ENCODE measurements around the gene MYO1G.
A peak's percentile ranks its signal among the peaks of the same experiment; 100 is the strongest.

The MYO1G gene

DNA sequence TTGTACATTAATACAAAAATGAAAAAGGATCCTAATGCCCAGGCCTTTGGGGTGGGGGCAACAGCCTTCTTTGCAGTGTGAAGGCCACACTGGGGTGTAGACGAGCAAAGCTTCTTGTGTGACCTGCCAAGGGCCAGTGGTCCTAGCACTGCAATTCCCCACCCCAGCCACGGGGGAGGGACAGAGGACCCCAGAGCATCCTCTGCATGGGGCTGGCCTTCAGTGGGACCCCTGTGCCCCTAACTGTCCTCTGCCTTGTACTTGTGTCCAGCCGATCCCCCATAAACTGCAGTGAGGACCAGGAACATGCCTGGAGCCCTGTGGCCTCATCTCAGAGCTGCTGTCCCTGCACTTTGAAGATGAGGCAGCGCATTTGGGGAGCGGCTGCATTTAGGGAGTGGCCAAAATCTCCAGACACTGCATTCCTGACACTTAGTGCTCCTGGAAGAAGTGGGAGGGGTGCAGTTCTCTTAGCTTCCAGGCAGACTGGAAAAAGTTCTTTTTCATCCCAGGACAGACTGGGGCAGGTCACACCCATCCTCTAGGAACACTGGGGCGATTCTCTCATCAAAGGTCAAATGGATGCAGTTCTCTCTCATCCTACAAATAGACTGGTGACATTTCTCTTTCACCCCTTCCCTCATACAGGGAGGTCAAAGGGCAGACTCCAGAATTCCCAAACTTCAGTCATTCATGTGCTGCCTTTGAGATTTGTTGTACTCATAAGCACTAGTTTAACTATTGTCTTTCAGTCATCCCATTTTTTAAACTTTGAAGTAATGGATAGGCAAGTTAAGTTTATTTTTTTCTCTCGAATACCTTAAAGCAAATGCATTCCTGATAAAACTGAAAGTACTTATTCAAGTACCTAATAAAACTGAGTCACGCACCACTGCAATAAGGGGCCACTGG lies 922 bp upstream of the MYO1G start:
- no peak for DNase-seq

DNA sequence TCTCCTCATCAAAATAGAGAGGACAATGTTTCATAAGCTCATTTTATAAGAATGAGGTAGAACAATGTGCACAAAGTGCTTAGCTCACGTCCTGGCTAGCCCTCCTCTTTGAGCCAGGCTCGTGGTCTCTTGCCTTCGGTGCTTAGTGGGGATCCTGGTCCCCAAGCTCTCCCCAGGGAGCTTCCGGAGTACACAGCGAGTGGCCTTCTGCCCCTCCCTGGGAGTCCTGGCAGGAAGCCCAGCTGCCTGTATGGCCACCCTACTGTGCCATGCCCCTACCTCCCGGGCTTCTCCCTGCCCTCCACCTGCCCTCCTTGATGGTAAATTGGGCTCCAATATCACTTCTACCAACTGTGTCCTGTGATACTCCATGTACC lies 868 bp downstream of the MYO1G start:
- DNase-seq = peak; percentile 72

DNA sequence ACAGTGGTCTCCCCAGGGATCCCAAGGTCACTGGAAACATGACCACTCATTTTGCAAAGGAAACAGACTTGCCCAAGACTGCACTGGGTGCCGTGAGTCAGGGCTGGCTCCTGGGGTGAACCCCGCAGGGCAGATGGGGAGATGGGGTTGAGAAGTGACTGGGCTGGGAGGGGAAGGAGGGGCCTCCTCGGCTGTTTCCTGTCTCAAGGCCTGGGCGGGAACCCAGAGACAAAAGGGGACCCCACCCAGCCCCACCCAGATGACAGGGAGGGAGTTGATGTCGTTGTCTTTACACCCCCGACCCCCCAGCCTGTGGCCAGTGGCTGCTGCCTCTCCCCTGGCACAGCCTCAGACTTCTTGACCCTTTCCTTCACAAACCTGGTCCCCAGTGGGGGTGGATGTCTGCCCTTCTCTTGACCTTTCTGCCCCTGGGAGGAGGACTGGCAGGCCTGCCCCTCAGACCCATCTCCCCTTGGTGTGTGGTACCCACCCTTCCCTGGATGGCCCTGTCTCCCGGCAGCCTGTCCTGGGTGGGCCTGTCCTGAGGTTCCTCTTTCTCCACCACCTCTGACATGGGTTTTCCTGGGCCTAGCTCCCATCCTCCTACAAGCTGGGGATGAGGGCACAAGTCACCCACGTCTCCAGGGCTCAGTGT lies 1.4 kb downstream of the MYO1G start:
- no peak for DNase-seq

DNA sequence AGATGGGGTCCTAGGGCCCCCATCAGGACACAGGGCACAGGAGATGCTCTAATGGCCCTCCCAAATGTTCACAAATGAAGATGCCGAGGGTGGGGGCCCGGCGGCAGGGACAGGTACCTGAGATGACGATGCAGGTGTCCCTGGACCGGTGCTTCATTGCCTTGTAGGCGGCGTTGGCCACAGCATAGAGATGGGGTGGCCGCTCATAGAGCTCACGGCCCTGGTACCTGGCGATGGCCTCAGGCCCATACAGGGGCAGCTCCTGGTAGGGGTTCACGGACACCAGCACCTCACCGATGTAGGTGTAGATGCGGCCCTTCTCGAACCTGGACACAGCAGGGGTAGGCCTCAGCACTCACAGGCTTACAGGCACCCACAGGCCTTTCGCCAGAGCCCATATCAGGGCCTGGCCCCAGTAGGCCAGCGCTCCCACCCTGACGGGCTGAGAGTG lies 2.0 kb downstream of the MYO1G start:
- no peak for DNase-seq

DNA sequence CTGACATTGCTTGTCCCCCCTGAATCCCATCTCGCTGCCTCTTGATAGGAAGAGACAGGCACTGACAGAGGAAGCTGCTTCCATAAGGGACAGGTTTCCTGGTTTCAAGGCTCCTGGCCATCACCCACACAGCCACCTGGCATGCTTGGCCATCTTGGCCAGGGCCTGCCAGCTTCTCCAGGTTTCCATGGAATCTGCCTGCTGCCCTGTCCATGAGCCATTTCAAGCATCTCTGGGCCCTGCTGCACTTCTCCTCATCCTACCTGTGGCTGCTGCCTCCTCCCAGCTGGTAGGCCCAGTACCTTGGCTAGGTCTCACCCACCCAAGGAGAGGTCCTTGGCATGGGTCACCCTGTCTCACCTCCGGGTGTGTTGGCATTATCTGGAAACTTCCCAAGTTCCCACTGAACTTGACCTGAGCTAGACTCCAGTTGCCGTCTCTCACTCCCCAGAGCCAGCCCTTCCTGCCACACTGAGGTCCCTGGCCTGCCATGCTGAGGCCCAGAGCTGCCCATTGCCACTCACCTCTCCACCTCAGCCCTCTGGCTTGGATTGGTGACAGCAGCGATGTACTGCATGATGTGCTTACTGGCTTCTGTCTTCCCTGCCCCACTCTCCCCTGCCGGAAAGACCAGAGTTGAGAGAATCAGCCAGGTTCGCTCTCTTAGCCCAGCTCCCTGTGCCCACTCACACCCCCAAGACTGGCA lies 2.6 kb downstream of the MYO1G start:
- DNase-seq = no peak

DNA sequence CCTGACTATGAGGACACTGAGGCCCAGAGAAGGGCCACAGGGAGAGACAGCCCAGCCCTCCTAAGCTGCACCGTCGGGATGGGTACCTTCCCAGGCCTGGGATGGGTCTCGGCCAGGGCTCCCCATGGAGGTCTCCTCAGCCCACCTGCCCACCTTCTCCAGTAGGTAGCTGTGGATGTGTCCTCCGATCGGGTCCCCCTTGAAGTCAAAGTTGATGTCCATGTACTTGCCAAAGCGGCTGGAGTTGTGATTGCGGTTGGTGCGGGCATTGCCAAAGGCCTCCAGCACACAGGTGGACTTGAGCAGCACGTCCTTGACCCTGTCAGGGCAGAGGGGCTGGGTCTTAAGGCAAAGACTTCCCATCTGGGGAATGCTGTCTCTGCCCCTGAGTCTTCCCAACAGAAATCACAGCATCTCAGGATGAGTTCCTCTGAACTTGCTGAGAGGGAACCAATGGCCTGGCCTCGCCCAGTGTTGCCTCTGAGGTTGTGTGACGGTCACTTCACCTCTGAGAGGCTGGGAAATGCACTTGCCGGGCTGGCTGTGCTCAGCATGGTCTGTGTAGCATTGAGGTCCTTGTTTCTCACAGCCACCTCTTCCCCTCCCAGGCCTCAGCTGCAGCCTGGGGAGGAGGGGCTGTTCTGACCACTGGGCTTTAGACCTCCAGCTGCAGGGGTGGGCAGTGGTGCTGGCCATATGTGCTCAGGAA lies 3.3 kb downstream of the MYO1G start:
- no peak for DNase-seq

DNA sequence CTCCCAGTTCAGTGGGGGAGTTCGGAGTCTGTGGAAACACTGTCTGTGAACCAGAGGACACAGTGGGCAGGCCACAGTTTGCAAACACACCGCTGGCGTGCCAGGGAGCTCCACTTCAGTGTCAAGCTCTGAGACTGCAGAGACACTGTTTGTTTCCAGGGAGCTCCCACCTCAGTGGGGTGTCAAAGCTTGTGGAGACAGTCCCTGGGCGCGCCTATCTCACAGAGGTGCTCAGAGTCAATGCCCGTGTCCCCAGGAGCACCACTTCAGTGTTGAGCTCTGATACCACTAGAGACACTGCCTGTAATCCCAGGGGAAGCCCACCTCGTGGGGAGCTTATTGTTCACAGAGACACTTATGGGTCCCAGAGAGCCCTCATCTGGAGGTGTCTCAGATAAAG lies 4.3 kb downstream of the MYO1G start:
- no peak for DNase-seq

DNA sequence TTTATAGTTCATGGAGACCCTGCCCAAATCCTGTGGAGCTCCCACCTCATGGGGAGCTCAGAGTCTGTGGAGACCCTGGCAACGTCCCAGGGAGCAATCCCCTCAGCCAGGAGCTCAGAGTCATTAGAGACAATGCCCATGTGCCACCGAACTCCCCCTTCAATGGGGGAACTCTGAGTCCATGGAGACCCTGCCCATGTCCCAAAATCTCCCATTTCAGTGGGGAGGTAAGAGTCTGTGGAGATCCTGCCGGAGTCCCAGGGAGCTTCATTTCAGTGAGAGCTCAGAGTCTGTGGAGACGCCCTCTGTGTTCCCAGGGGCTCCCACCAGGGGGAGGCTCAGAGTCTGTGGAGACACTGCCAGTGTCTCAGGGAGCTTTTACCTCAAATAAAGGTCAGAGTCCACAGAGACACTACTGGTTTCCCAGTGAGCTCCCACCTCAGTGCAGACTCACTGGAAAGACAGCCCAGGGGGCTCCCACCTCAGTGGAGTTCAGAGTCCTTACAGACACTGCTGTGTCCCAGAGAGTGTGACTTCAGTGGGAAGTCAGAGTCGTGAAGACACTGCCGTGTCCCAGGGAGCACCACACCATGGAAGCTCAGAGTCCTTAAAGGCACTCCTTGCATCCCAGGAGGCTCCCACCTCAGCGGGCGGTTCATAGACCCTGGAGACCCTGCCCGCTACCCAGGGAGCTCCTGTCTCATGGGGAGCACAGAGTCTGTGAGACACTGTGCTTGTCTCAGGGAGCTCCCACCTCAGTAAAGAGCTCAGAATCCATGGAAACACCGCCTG lies 5.0 kb downstream of the MYO1G start:
- DNase-seq = peak; percentile 50

DNA sequence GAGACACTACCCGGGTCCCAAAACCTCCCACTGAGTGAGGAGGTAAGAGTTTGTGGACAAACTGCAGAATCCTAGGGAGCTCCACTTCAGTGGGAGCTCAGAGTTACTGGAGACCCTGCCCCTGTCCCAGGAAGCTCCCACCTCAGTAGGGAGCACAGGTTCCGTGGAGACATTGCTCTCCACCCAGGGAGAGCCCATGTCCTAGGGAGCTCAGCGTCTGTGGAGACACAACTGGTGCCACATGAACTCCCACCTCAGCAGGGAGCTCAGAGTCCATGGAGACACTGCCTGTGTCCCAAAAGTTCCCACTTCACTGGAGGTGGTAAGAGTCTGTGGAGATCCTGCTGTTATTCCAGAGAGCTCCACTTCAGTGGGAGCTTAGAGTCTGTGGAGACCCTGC lies 6.3 kb downstream of the MYO1G start:
- no peak for DNase-seq

DNA sequence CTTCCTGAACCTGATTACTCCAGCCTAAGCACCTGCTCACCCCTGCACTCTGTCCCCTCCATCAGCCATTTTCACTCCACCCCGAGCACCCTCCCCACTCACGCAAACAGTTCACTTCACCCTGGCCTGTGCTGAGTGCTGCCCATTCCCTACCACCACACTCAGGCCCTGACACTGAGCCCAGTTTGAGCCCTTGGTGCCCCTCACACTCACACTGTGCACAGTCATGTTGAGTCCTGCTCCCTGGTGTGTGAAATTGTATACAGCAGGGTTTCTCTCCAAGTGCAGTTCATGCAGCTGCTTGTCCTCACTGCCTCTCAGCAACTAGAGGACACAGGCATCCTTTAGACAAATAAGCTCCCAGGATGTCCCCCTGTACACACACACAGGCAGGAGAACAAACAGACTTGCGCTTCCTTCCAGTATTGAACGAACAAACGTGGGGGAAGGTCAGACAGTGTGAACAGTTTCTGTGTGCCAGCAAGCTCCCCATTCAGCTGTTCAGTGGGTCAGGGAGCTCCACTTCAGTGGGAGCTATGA lies 6.8 kb downstream of the MYO1G start:
- peak; percentile 63 for DNase-seq

DNA sequence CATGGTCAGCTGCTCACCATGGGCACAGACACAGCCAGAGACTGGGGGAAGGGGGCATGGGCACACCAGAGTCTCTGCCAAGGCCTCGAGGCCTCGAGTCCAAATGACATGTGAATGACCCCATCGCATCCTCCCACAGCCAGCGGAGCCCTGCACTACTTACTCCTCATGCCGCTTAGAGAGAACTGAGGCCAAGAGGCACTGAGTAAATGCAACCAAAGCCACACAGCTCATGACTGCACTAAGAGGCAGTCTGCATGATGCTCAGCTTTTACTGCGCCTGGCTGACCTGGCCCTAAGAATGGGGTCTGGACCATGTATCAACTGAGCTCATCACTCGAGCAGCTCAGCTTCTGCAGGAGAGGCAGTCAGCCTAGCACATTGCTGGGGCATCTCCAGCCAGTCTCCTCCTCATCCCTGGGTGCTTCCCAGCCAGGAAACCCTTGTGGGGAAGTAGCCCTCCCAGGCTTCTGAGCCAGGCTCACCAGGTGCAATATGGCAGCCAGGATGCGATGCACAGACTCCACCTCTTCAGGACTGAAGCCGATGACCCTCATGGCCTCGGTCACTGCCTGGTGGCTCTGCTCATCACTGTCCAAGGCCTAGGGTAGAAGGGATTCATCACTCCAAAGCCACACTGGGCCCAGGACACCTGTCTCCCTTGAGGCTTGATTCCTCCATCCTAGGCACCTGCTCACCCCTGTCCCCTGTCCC lies 7.5 kb downstream of the MYO1G start:
- DNase-seq = no peak

DNA sequence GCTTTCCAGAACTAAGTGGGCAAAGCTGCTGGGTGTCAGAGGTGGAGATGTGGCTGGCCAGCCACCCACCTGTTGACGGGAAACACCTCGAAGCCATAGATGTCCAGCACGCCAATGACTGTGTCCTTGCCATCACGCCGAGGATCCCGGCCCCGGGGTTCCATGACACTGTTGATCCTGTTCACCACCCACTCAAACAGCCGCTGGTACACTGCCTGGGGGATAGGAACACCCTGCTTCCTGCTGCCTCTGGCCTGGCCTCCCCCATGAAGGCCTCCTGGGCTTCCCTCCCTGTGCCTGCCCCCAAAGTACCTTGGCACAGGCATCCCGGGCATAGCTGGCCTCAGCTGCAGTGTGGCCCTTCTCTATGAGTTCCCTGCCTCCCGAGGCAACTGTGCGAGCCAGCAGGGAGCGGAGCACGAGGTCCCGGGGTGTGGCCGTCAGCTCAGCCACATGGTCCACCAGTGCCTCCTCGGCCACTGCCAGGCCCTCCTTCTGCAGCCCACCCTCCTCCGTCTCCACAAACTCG lies 8.2 kb downstream of the MYO1G start:
- no peak for DNase-seq

DNA sequence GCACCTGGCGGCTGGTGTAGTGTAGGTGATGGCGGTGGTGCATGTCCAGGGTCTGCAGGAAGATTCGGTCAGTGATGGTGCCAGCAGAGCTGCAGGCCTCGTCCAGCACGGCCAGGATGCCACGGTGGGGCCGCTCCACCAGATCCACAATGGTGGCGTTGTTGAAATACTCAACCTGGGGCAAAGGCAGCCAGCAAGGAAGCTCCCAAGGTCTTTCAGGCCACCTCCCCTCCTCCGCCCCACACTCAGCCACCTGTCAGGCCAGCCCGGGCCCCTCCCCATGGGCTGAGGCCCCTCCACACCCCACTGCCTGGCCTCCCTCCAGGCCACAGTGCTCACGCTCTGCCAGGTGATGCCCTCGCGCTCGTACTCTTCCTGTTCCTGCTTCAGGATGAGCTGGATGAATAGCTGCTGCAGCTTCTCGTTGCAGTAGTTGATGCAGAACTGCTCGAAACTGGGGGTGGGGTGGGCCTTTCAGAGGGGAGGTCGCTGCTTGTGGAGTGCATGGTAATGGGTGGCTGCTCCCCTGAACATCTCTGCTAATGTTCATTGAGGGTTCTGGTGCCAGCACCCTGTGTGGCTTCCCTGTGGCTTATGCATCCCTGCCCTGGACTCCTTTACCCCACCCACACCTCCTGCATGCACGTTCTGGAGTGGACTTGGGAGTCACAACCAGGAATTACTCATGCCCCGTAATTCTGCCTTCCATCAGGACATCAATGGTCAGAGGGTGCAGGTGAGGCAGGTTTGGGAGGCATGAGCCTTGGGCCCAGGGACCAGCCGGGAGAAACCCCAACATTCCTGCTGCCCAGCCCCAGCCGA lies 8.9 kb downstream of the MYO1G start:
- peak; percentile 17 for DNase-seq

DNA sequence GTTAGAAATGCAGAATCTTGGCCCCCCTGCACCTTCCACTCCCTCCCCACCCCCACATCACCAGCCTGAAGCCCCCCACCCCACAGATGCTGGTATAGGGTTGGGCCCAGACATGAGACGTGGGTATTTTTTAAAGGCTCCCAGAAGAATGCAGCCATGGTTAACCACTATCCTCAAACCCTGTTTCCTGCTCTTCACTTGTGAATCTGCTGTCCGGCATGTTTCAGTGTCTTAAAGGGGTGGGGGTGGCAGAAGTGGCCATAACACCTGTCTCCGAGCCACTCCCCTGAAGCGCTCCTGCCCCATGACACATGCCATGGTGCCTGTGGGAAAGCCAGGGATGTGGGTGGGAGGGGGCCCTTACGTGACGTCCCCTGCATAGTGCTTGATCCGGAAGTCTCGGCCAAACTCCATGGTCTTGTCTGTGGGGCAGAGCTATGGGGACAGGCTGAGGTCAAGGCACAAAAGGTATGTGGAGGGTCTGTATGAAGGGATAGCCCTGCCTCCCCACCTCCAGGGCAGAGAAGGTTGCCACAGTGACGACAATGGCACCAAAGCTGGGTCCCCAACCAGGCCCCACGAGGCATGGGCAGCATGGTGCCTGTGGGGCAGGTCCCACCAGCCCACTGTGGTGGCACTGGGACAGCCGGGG lies 9.6 kb downstream of the MYO1G start:
- no peak for DNase-seq

DNA sequence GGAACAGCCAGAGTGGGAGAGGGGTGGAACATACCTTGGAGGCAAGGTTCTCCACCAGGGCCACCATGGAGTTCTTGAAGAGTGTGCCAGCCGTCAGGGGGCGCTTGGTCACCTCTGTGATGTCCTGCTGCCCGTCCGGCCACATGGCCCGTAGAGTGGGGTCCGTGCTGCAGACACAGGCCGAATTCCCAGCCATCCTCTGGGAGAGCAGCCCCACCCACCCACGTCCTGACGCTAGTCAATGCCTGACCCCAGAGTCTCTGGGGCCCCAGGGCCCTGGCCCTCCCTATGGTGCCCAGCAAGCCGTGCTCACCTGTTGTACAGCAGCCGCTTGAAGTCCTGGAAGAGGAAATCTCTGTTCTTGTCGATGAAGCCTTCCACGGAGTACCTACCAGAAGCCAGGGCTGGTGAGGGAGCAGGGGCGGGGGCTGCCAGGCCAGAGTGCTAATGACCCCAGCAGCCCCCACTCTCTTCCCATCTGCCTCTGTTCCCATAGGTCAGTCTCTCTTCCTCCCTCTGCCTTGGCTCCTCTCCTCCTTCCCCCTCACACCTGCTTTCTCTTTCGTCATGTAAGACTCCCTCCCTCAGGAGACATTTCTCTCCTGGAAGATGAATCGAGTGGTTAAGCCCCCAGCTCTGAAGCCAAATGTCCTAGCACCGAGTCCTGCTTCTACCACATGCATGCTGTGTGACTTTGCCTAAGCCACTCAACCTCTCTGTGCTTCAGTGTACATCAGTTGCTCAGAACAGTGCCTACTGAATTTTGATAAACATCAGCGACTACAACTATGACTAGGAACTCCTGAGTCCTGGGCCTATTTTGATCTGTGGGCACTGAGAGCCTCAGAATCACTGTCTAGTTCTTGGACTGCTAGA lies 11.0 kb downstream of the MYO1G start:
- DNase-seq = no peak

DNA sequence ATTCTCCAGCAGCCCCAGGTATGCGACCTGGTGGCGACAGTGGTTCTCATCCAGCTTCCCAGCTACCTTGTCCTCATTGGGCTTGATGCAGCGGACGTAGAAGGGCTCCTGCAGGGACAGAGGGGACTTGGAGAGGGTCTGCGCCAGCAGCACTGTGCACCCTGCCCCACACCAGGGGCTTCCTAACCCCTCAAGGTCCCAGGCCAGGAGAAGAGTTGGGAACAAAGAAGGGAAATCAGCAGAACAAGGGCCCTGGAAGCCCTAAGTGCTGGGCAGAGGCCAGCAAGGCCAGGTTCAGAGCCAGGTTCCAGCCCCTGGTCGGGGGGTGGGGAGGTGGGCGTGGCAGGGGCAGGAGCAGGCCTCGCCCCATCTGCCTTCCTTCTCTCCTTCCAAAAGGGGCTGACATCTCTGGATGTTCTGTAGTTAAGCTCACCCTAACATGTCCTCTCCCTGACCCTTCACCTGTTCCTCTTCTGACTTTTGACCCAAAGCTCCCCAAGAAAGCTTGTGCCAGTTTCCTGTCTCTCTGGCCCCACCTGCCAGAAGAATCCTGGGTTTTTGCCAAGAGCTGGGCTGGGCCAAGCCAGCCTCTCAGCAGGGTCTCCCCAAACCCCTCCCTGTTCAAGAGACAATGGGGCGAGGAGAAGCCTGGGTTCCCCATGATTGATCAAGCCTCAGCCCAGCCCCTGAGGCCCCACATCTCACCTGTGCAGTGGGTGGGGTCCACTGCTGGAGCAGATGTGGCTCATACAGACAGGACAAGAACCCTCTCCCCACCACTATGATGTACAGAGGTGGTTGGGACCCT lies 11.9 kb downstream of the MYO1G start:
- DNase-seq = peak; percentile 68

DNA sequence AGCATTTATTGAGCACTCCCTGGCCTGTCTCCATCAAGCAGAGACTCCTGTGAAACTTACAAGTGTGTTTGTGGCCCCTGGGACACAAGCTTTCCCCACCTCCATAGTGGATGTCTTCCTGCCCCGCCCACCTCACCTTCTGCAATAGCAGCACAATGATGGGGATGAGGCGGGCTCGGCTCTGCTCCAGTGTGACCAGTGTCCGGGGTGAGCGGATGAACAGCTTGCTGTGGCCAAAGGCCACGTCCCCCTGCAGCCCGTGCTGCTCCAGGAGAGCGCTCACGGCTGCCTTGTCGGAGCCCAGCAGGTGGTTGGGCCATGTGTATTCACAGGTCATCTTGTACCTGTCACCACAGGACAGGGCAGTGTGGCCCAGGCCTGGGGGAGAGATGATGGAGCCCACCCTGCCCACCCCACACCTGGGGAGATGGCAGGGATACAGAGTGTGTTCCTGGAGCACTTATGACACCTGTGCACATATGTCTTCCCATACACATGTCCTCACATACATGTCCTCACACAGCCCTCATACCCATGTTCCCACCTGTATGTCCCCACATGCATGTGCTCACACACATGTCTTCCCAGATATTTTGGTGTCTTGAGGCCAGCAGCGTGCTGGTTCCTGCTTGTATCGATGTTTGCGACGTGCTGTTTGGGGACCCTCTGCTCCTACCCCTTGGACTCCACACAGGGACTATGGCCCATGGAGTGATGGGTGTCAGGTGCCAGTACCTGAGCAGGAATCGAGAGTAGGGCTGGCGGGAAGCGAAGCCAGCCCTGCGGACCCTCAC lies 12.7 kb downstream of the MYO1G start:
- DNase-seq = no peak
